GM23248 (cell line): ENCODE results near the gene NME8. TPM values are rescaled to one million over a fixed set of nuclear protein-coding genes. Genes with fewer than 3 reads are reported as not detected.

ENCODE experiments used
- DNase-seq: peaks from one replicate; pipeline ENCODE4 v3.0.0-alpha.2; 2015
- H2AFZ ChIP-seq: fragments of 200-600 bp; sonication (generic); 2 replicates; pipeline ENCODE4 v1.6.1; 2016; ENCODE audit warnings: antibody characterized with exemption
- H3F3A ChIP-seq: fragments of 200-600 bp; sonication (generic); 2 replicates; pipeline ENCODE4 v1.6.1; 2016; ENCODE audit warnings: mild to moderate bottlenecking, antibody characterized with exemption, mixed run types; ENCODE audit not compliant: insufficient read depth
- H3K27ac ChIP-seq: fragments of 200-600 bp; sonication (generic); 2 replicates; pipeline ENCODE4 v1.5.1; 2016; ENCODE audit warnings: mild to moderate bottlenecking
- H3K27me3 ChIP-seq: fragments of 200-600 bp; sonication (generic); replicated peaks from 2 replicates; pipeline ENCODE4 v1.6.1; 2016; ENCODE audit warnings: mild to moderate bottlenecking; ENCODE audit not compliant: insufficient read depth
- H3K36me3 ChIP-seq: fragments of 200-600 bp; sonication (generic); 2 replicates; pipeline ENCODE4 v1.6.1; 2016; ENCODE audit warnings: low read depth, mild to moderate bottlenecking
- H3K4me1 ChIP-seq: fragments of 200-600 bp; sonication (generic); 2 replicates; pipeline ENCODE4 v1.6.1; 2016; ENCODE audit warnings: mild to moderate bottlenecking; ENCODE audit not compliant: insufficient read depth
- H3K4me2 ChIP-seq: fragments of 200-600 bp; sonication (generic); one replicate; pipeline ENCODE4 v1.6.1; 2016; ENCODE audit warnings: mild to moderate bottlenecking; ENCODE audit not compliant: unreplicated experiment
- H3K4me3 ChIP-seq: fragments of 200-600 bp; sonication (generic); 2 replicates; pipeline ENCODE4 v1.5.1; 2016; ENCODE audit warnings: mild to moderate bottlenecking
- H3K79me2 ChIP-seq: fragments of 200-600 bp; sonication (generic); 2 replicates; pipeline ENCODE4 v1.6.1; 2016; ENCODE audit warnings: mild to moderate bottlenecking; ENCODE audit not compliant: insufficient read depth
- H3K9ac ChIP-seq: fragments of 200-600 bp; sonication (generic); 2 replicates; pipeline ENCODE4 v1.6.1; 2016; ENCODE audit warnings: mild to moderate bottlenecking
- H3K9me2 ChIP-seq: fragments of 200-600 bp; sonication (generic); 2 replicates; pipeline ENCODE4 v1.6.1; 2016; ENCODE audit warnings: mixed run types, mild to moderate bottlenecking, moderate library complexity; ENCODE audit not compliant: insufficient read depth
- H3K9me3 ChIP-seq: fragments of 200-600 bp; sonication (generic); one replicate; pipeline ENCODE4 v1.6.1; 2017; ENCODE audit warnings: low read depth
- H4K20me1 ChIP-seq: fragments of 200-600 bp; sonication (generic); 2 replicates; pipeline ENCODE4 v1.6.0; 2016; ENCODE audit not compliant: insufficient read depth
- EZH2 ChIP-seq: fragments of 200-600 bp; sonication (generic); IDR thresholded peaks from 2 replicates; pipeline ENCODE4 v1.6.1; 2018; ENCODE audit warnings: antibody characterized with exemption, mild to moderate bottlenecking; ENCODE audit not compliant: insufficient read depth, poor library complexity, severe bottlenecking
- EZH2phosphoT487 ChIP-seq: fragments of 200-600 bp; sonication (generic); IDR thresholded peaks from 2 replicates; pipeline ENCODE4 v1.6.1; 2018; ENCODE audit warnings: antibody characterized with exemption, moderate library complexity, mild to moderate bottlenecking, low read depth; ENCODE audit not compliant: insufficient read depth
- WGBS, 2 experiments: methylation state at CpG; one replicate each; pipeline ENCODE4 v1.1.6; 2015 to 2017; ENCODE audit warnings: low lambda C conversion rate in 2 of 2, low coverage in 1 of 2; ENCODE audit errors: missing lambda C conversion rate in 2 of 2; 5-methylcytosine and 5-hydroxymethylcytosine counted together
- in situ Hi-C: fragments of 300-500 bp; cut with MboI; formaldehyde crosslinking; loops from 2 replicates; pipeline ENCODE4 v1.15.0; 2020
- polyA plus RNA-seq: library from polyadenylated mRNA; unstranded; fragments of >200 nt; fragmentation: Nextera tagmentation; extraction: Ambion mirVana; gene quantifications from 2 replicates; pipeline ENCODE4 v1.2.1, GENCODE V29; 2016
- total RNA-seq: library from RNA; depleted of rRNA; stranded (reverse); fragments of >200 nt; shearing (Covaris generic); gene quantifications from 2 replicates; pipeline ENCODE4 v1.2.3, GENCODE V29; 2014

The NME8 gene
- total and polyA plus RNA-seq, 2 experiments from 2014 or later, result not detected

GRCh38 chr7:37816922-37817590 lies 31.3 kb upstream of the NME8 start:
- no peak for DNase-seq
- H3K79me2 ChIP-seq, result no peaks in the 10 kb centered on the region
- no peak overlapping the region for H3K9ac ChIP-seq
- no peaks in the 10 kb centered on the region for H4K20me1 ChIP-seq
- TF ChIP-seq EZH2 (no peak), EZH2phosphoT487 (no peak)
- H3K4me2 ChIP-seq, result no peak overlapping the region
- H3K4me1 ChIP-seq, result no peaks in the 10 kb centered on the region
- H3K36me3 ChIP-seq, result no peaks in the 10 kb centered on the region
- H3K27me3 ChIP-seq, result no peaks in the 10 kb centered on the region
- no peaks in the 10 kb centered on the region for H3K9me2 ChIP-seq
- WGBS, 2 experiments, result 7 to 11% methylated on average over 3 of the region's 3 CpGs
- H3K9me3 ChIP-seq, result no peaks in the 10 kb centered on the region
- in situ Hi-C loops, result no loop called here
- no peaks in the 10 kb centered on the region for H3F3A ChIP-seq
- H3K4me3 ChIP-seq, result no peak overlapping the region
- no peak overlapping the region for H3K27ac ChIP-seq
- no peak overlapping the region for H2AFZ ChIP-seq

- Histone ChIP-seq H3K9ac (no peak overlapping the region), H3K27ac (no peak overlapping the region), H3K79me2 (no peaks in the 10 kb centered on the region), H4K20me1 (no peaks in the 10 kb centered on the region), H2AFZ (no peak overlapping the region), H3K9me3 (no peaks in the 10 kb centered on the region), H3K4me2 (no peak overlapping the region), H3K4me3 (no peak overlapping the region), H3K36me3 (no peaks in the 10 kb centered on the region), H3K4me1 (no peaks in the 10 kb centered on the region), H3K27me3 (no peaks in the 10 kb centered on the region), H3K9me2 (no peaks in the 10 kb centered on the region), H3F3A (no peaks in the 10 kb centered on the region)
- TF ChIP-seq EZH2, result no peak
- WGBS, 2 experiments, result 7 to 9% methylated on average over 2 of the region's 2 CpGs
- in situ Hi-C loops, result no loop called here
- DNase-seq, result no peak
Observed at GRCh38 chr7:37817591-37817960, 30.8 kb upstream of the NME8 start.

GRCh38 chr7:37817996-37818720 lies 30.2 kb upstream of the NME8 start:
- 15% methylated on average over 5 of the region's 5 CpGs for WGBS, 2 experiments
- no peak overlapping the region for H3K4me3 ChIP-seq

GRCh38 chr7:37820708-37821468 lies 27.5 kb upstream of the NME8 start:
- H3K9me3 ChIP-seq, result no peaks in the 10 kb centered on the region
- in situ Hi-C loops, result no loop called here
- H3K27me3 ChIP-seq, result no peaks in the 10 kb centered on the region
- H3K79me2 ChIP-seq, result no peaks in the 10 kb centered on the region
- no peak overlapping the region for H2AFZ ChIP-seq
- H3K36me3 ChIP-seq, result no peaks in the 10 kb centered on the region
- no peaks in the 10 kb centered on the region for H3F3A ChIP-seq
- TF ChIP-seq EZH2 (no peak), EZH2phosphoT487 (no peak)
- H3K4me3 ChIP-seq, result no peak overlapping the region
- no peaks in the 10 kb centered on the region for H3K9me2 ChIP-seq
- no peaks in the 10 kb centered on the region for H4K20me1 ChIP-seq
- WGBS, 2 experiments, result 9 to 10% methylated on average over 3 of the region's 3 CpGs
- no peak overlapping the region for H3K27ac ChIP-seq
- no peaks in the 10 kb centered on the region for H3K4me1 ChIP-seq
- DNase-seq, result no peak
- H3K4me2 ChIP-seq, result no peak overlapping the region
- no peak overlapping the region for H3K9ac ChIP-seq

More at GRCh38 chr7:37817996-37818720, 30.2 kb upstream of the NME8 start:
- no peak for TF ChIP-seq EZH2
- no peak for TF ChIP-seq EZH2phosphoT487
- Histone ChIP-seq H3F3A (no peaks in the 10 kb centered on the region), H3K79me2 (no peaks in the 10 kb centered on the region), H3K4me2 (no peak overlapping the region), H3K9me2 (no peaks in the 10 kb centered on the region), H3K4me1 (no peaks in the 10 kb centered on the region), H3K9me3 (no peaks in the 10 kb centered on the region), H4K20me1 (no peaks in the 10 kb centered on the region), H3K9ac (no peak overlapping the region), H3K36me3 (no peaks in the 10 kb centered on the region), H2AFZ (no peak overlapping the region), H3K27ac (no peak overlapping the region), H3K27me3 (no peaks in the 10 kb centered on the region)
- DNase-seq, result no peak
- in situ Hi-C loops, result no loop called here
